Bronchial epithelial cell (primary cell): ENCODE data around the gene ZNF366. TPM values are rescaled to one million over a fixed set of nuclear protein-coding genes. Genes with fewer than 3 reads are reported as not detected.

ENCODE experiments used
- DNase-seq: peaks from one replicate; pipeline ENCODE4 v3.0.0-alpha.2; 2010; ENCODE audit warnings: low read depth
- FAIRE-seq: peaks from 2 replicates; lab custom pipeline; 2011; peaks lifted over from hg19 to GRCh38; lab: Jason Lieb, UNC
- H3K27me3 ChIP-seq: 2 replicates; pipeline ENCODE4 v1.5.1; 2011; ENCODE audit warnings: low read length; ENCODE audit not compliant: control insufficient read depth, insufficient read depth
- H3K36me3 ChIP-seq: 2 replicates; pipeline ENCODE4 v1.5.1; 2011; ENCODE audit warnings: low read length; ENCODE audit not compliant: control insufficient read depth, insufficient read depth
- H3K4me3 ChIP-seq: 2 replicates; pipeline ENCODE4 v1.5.1; 2011; ENCODE audit warnings: mild to moderate bottlenecking, low read depth, low read length, control low read depth
- CTCF ChIP-seq: IDR thresholded peaks from 2 replicates; pipeline ENCODE4 v1.5.1; 2011; ENCODE audit warnings: mild to moderate bottlenecking, moderate library complexity, low read length, control low read depth, inconsistent platforms; ENCODE audit not compliant: insufficient read depth, severe bottlenecking
- total RNA-seq: library from RNA; depleted of rRNA; stranded (reverse); fragments of >200 nt; gene quantifications from 2 replicates; pipeline ENCODE4 v1.2.1, GENCODE V29; 2014

ZNF366 gene
- total RNA-seq, 1 donor from 2014 or later: not detected

GRCh38 chr5:72510610-72511181 lies 3.5 kb upstream of the ZNF366 start:
- Histone ChIP-seq H3K27me3 (no peaks in the 10 kb centered on the region), H3K4me3 (no peak overlapping the region), H3K36me3 (no peaks in the 10 kb centered on the region)
- no peak for FAIRE-seq
- no peak for TF ChIP-seq CTCF
- peak; percentile 34 for DNase-seq

GRCh38 chr5:72509401-72509800 lies 2.2 kb upstream of the ZNF366 start:
- FAIRE-seq (peak; percentile 7), DNase-seq (no peak)
- no peaks in the 10 kb centered on the region for H3K27me3 ChIP-seq
- no peaks in the 10 kb centered on the region for H3K36me3 ChIP-seq
- TF ChIP-seq CTCF: no peak
- H3K4me3 ChIP-seq: no peak overlapping the region

GRCh38 chr5:72508241-72509170 lies 1.3 kb upstream of the ZNF366 start:
- H3K36me3 ChIP-seq: no peaks in the 10 kb centered on the region
- H3K27me3 ChIP-seq: no peaks in the 10 kb centered on the region
- H3K4me3 ChIP-seq: no peak overlapping the region
- TF ChIP-seq CTCF: no peak
- DNase-seq (no peak), FAIRE-seq (no peak)

GRCh38 chr5:72507907-72508238 lies 663 bp upstream of the ZNF366 start:
- Histone ChIP-seq H3K27me3 (no peaks in the 10 kb centered on the region), H3K4me3 (no peak overlapping the region), H3K36me3 (no peaks in the 10 kb centered on the region)
- FAIRE-seq (no peak), DNase-seq (no peak)
- TF ChIP-seq CTCF: no peak

- no peak for TF ChIP-seq CTCF
- H3K36me3 ChIP-seq: no peaks in the 10 kb centered on the region
- DNase-seq (no peak), FAIRE-seq (no peak)
- no peaks in the 10 kb centered on the region for H3K27me3 ChIP-seq
- H3K4me3 ChIP-seq: no peak overlapping the region
Observed at GRCh38 chr5:72506158-72506549, 1.1 kb downstream of the ZNF366 start.
